Liver (tissue), 9 donors: ENCODE measurements around the gene KRT1. TPM values are rescaled to one million over a fixed set of nuclear protein-coding genes. Genes with fewer than 3 reads are reported as not detected.

ENCODE experiments used
- DNase-seq: peaks from one replicate; pipeline ENCODE4 v3.0.0-alpha.2; 2017; ENCODE audit warnings: low spot score
- H3K27ac ChIP-seq, 2 donors: one replicate each; pipeline ENCODE4 v1.7.0; 2013; ENCODE audit warnings: inconsistent platforms in 2 of 2, low read length in 2 of 2, control low read depth in 1 of 2, low read depth in 1 of 2, mild to moderate bottlenecking in 1 of 2
- H3K27me3 ChIP-seq, 4 donors: one replicate each; pipeline versions ENCODE4 v1.6.1 to v1.7.0; 2013; ENCODE audit warnings: low read length in 3 of 4, inconsistent platforms in 1 of 4, mild to moderate bottlenecking in 1 of 4, moderate library complexity in 1 of 4; ENCODE audit not compliant: control insufficient read depth in 4 of 4, insufficient read depth in 4 of 4
- H3K36me3 ChIP-seq, 4 donors: one replicate each; pipeline versions ENCODE4 v1.6.1 to v1.7.0; 2013; ENCODE audit warnings: low read length in 3 of 4, mild to moderate bottlenecking in 3 of 4, low read depth in 1 of 4, moderate library complexity in 1 of 4; ENCODE audit not compliant: control insufficient read depth in 4 of 4, insufficient read depth in 3 of 4
- H3K4me1 ChIP-seq, 4 donors: one replicate each; pipeline versions ENCODE4 v1.6.1 to v1.7.0; 2013; ENCODE audit warnings: low read length in 3 of 4, mild to moderate bottlenecking in 3 of 4, moderate library complexity in 1 of 4; ENCODE audit not compliant: control insufficient read depth in 4 of 4, insufficient read depth in 4 of 4
- H3K4me3 ChIP-seq, 3 donors: one replicate each; pipeline versions ENCODE4 v1.6.1 to v1.7.0; 2013; ENCODE audit warnings: low read length in 3 of 3, control low read depth in 1 of 3, low read depth in 1 of 3, mild to moderate bottlenecking in 1 of 3
- H3K9ac ChIP-seq, 2 donors: one replicate each; pipeline ENCODE4 v1.7.0; 2013; ENCODE audit warnings: low read length in 2 of 2, mild to moderate bottlenecking in 2 of 2, moderate library complexity in 2 of 2, control low read depth in 1 of 2, low read depth in 1 of 2
- H3K9me3 ChIP-seq, 4 donors: one replicate each; pipeline versions ENCODE4 v1.6.1 to v1.7.0; 2013; ENCODE audit warnings: low read length in 3 of 4; ENCODE audit not compliant: control insufficient read depth in 4 of 4
- EGR1 ChIP-seq, 2 donors: IDR thresholded peaks; 2 replicates each; pipeline ENCODE4 v1.6.1; 2016 to 2018; ENCODE audit warnings: antibody characterized with exemption in 2 of 2, low read depth in 2 of 2
- FOXA1 ChIP-seq: IDR thresholded peaks from 2 replicates; pipeline ENCODE4 v1.6.1; 2016; ENCODE audit warnings: antibody characterized with exemption
- FOXA2 ChIP-seq: IDR thresholded peaks from 2 replicates; pipeline ENCODE4 v1.6.1; 2016; ENCODE audit warnings: antibody characterized with exemption
- GABPA ChIP-seq, 2 donors: IDR thresholded peaks in 1 of 2; conservative IDR thresholded peaks in 1 of 2; 2 replicates each; pipeline ENCODE4 v1.6.1; 2016; ENCODE audit warnings: antibody characterized with exemption in 2 of 2, mild to moderate bottlenecking in 1 of 2, moderate library complexity in 1 of 2
- HNF4A ChIP-seq, 2 donors: conservative IDR thresholded peaks; 2 replicates each; pipeline ENCODE4 v1.6.1; 2016; ENCODE audit warnings: antibody characterized with exemption in 2 of 2, mild to moderate bottlenecking in 2 of 2
- HNF4G ChIP-seq: IDR thresholded peaks from 2 replicates; pipeline ENCODE4 v1.6.1; 2016; ENCODE audit warnings: antibody characterized with exemption
- JUND ChIP-seq, 2 donors: IDR thresholded peaks; 2 replicates each; pipeline ENCODE4 v1.6.1; 2016; ENCODE audit warnings: antibody characterized with exemption in 2 of 2
- NR2F2 ChIP-seq: IDR thresholded peaks from 2 replicates; pipeline ENCODE4 v1.6.1; 2016; ENCODE audit warnings: antibody characterized with exemption
- RAD21 ChIP-seq, 2 donors: IDR thresholded peaks; 2 replicates each; pipeline ENCODE4 v1.6.1; 2016; ENCODE audit warnings: antibody characterized with exemption in 2 of 2, mild to moderate bottlenecking in 2 of 2
- RXRA ChIP-seq, 2 donors: IDR thresholded peaks; 2 replicates each; pipeline ENCODE4 v1.6.1; 2017 to 2018; ENCODE audit warnings: antibody characterized with exemption in 2 of 2, mild to moderate bottlenecking in 1 of 2
- SP1 ChIP-seq: IDR thresholded peaks from 2 replicates; pipeline ENCODE4 v1.6.1; 2018; ENCODE audit warnings: antibody characterized with exemption, mild to moderate bottlenecking
- TAF1 ChIP-seq: conservative IDR thresholded peaks from 2 replicates; pipeline ENCODE4 v1.6.1; 2016; ENCODE audit warnings: antibody characterized with exemption, mild to moderate bottlenecking
- YY1 ChIP-seq: IDR thresholded peaks from 2 replicates; pipeline ENCODE4 v1.6.1; 2016; ENCODE audit warnings: antibody characterized with exemption, mild to moderate bottlenecking
- WGBS: extraction: QIAGEN DNeasy Blood & Tissue Kit; methylation state at CpG from one replicate; pipeline ENCODE4 v1.1.7; 2013; 5-methylcytosine and 5-hydroxymethylcytosine counted together
- polyA plus RNA-seq, 2 donors: library from polyadenylated mRNA; stranded (reverse) in 1 of 2; unstranded in 1 of 2; fragments of 200-250 nt in 1 of 2; fragments of >200 nt in 1 of 2; fragmentation: Nextera tagmentation in 1 of 2; extraction: Ambion mirVana in 1 of 2; gene quantifications; one replicate each; pipeline versions ENCODE4 v1.2.1 to v1.2.3, GENCODE V29; 2013 to 2015
- total RNA-seq, 2 donors: library from RNA; depleted of rRNA; stranded (reverse); fragments of >200 nt; gene quantifications; one replicate each; pipeline ENCODE4 v1.2.3, GENCODE V29; 2014
- TF ChIP-seq, protein P1 (sequence below): IDR thresholded peaks from 2 replicates; pipeline ENCODE4 v1.6.1; 2016; ENCODE audit warnings: antibody characterized with exemption
- TF ChIP-seq, protein P2 (sequence below): IDR thresholded peaks from 2 replicates; pipeline ENCODE4 v1.6.1; 2016; ENCODE audit warnings: antibody characterized with exemption
- TF ChIP-seq, protein P3 (sequence below): fragments of 150-350 bp; IDR thresholded peaks from 2 replicates; pipeline ENCODE4 v1.5.1; 2017; ENCODE audit warnings: improper control_type of control experiment, low read depth, low read length; ENCODE audit not compliant: missing input control
- donor health status: healthy.
- donor health status: healthy.
- donor health status: healthy.
- donor health status: healthy.
- donor health status: healthy.

KRT1 gene
- total and polyA plus RNA-seq, 4 donors, result 0.14 to 2.7 TPM; not detected in 2

DNA sequence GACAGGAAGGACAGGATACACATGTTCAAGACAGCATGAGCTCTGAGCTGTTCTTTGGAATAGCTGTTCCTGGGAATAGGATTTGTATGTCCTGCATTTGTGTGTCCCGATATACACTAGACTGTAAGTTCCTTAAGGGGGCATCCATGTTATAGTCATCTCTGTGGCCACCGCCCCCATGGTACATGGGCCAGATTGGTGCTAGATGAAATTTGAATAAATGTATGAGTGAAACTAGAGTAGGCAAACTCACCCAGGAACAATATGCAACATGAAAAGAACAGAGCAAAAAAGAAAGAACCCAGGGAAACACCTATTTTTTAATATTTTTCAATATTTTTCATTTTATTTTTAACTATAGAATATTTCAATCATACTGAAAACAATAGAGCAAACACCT lies 48.2 kb upstream of the KRT1 start:
- H3K4me3 ChIP-seq, result no peak overlapping the region
- no peaks in the 10 kb centered on the region for H3K36me3 ChIP-seq
- 88% methylated on average over 2 of the region's 2 CpGs for WGBS
- DNase-seq, result no peak
- TF ChIP-seq, protein P1, sequence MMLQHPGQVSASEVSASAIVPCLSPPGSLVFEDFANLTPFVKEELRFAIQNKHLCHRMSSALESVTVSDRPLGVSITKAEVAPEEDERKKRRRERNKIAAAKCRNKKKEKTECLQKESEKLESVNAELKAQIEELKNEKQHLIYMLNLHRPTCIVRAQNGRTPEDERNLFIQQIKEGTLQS, result no peak
- no peaks in the 10 kb centered on the region for H3K4me1 ChIP-seq
- H3K27me3 ChIP-seq, result no peaks in the 10 kb centered on the region
- no peaks in the 10 kb centered on the region for H3K9me3 ChIP-seq
- H3K9ac ChIP-seq, result no peak overlapping the region
- H3K27ac ChIP-seq, result no peak overlapping the region

DNA sequence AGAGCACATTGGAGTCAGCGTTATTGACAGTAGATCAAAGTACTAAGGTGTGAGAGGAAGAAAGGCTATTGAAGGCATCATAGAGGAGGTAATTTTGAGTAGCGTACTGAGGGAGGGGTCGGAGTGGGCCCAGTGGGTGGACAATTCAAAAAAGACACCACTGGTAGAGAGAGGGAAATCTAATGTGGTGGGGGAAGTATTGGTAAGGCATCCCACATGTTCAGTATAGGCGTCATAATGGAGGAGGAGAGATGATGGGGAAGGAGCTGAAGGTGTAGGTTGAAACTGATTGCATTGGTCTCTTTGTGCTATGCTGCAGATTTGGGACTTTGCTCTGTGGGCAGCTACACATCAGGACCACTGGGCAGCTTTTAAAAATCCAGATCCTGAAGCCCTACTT lies 46.8 kb upstream of the KRT1 start:
- no peaks in the 10 kb centered on the region for H3K4me1 ChIP-seq
- DNase-seq, result no peak
- no peaks in the 10 kb centered on the region for H3K27me3 ChIP-seq
- WGBS, result 68% methylated on average over 4 of the region's 4 CpGs
- H3K9me3 ChIP-seq, result no peaks in the 10 kb centered on the region
- no peak overlapping the region for H3K27ac ChIP-seq
- no peak overlapping the region for H3K4me3 ChIP-seq
- no peak for TF ChIP-seq RAD21 (IDR thresholded peaks at IDR 0.05)
- no peaks in the 10 kb centered on the region for H3K36me3 ChIP-seq
- H3K9ac ChIP-seq, result no peak overlapping the region

DNA sequence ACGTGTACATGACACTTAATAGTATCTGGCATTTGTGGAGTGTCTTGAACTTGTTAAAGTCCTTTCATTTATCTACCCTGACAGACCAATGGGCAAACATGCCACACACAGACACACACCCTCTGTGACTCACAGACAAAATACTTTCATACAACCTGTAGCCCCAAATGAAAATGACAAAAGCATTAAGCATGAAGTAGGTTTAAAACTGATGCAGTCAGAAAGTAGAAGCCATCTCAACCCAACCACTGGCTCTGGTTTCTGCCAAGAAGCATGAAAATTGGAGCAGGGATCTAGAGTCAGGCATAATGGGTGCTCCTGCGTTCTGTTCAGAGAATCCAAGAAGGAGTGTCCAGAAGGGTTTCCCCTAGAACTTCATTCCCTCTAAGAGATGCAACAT lies 46.2 kb upstream of the KRT1 start:
- TF ChIP-seq EGR1 (IDR thresholded peaks at IDR 0.05; ENCODE audit: low read depth in 2 of 2) (no peak), HNF4A (conservative IDR thresholded peaks at IDR 0.05) (no peak), RAD21 (IDR thresholded peaks at IDR 0.05) (no peak), HNF4G (no peak), SP1 (no peak), FOXA1 (no peak), GABPA (IDR thresholded peaks at IDR 0.05 in 1 of 2, conservative IDR thresholded peaks at IDR 0.05 in 1 of 2) (no peak)
- TF ChIP-seq, protein P1, result no peak
- H3K27me3 ChIP-seq, result no peaks in the 10 kb centered on the region
- DNase-seq, result no peak
- no peaks in the 10 kb centered on the region for H3K36me3 ChIP-seq
- H3K4me3 ChIP-seq, result no peak overlapping the region
- no peaks in the 10 kb centered on the region for H3K4me1 ChIP-seq
- H3K9ac ChIP-seq, result no peak overlapping the region
- no peak overlapping the region for H3K27ac ChIP-seq
- 58% methylated on average over 2 of the region's 2 CpGs for WGBS
- no peaks in the 10 kb centered on the region for H3K9me3 ChIP-seq

DNA sequence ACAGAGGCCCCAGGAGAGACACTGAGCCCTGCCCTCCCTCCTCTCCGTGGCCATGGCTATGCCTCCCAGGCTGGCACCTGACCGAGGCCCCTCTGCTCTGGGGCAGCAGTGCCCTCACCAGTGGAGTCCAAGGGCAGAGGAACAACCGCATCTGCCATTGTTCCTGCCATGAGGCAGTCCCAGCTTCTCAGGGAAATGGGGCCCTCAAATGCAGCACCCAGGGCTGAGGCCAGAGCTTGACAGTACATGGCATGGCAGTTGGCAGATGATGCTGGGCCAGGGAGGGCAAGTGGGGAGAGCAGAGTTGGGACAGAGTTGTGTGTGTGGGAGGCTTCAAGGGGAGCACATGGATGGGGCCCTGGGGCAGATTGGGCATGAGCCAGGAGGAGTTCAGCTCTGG lies 44.2 kb upstream of the KRT1 start:
- Histone ChIP-seq H3K4me1 (no peaks in the 10 kb centered on the region), H3K27me3 (no peaks in the 10 kb centered on the region), H3K4me3 (no peak overlapping the region), H3K36me3 (no peaks in the 10 kb centered on the region), H3K9me3 (no peaks in the 10 kb centered on the region), H3K9ac (no peak overlapping the region), H3K27ac (no peak overlapping the region)
- TF ChIP-seq JUND (IDR thresholded peaks at IDR 0.05) (no peak), RXRA (IDR thresholded peaks at IDR 0.05) (no peak), YY1 (no peak), TAF1 (no peak), NR2F2 (no peak), FOXA1 (no peak), FOXA2 (no peak), SP1 (no peak)
- TF ChIP-seq, protein P1, result no peak
- TF ChIP-seq, protein P2, sequence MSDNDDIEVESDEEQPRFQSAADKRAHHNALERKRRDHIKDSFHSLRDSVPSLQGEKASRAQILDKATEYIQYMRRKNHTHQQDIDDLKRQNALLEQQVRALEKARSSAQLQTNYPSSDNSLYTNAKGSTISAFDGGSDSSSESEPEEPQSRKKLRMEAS, result no peak
- TF ChIP-seq, protein P3, sequence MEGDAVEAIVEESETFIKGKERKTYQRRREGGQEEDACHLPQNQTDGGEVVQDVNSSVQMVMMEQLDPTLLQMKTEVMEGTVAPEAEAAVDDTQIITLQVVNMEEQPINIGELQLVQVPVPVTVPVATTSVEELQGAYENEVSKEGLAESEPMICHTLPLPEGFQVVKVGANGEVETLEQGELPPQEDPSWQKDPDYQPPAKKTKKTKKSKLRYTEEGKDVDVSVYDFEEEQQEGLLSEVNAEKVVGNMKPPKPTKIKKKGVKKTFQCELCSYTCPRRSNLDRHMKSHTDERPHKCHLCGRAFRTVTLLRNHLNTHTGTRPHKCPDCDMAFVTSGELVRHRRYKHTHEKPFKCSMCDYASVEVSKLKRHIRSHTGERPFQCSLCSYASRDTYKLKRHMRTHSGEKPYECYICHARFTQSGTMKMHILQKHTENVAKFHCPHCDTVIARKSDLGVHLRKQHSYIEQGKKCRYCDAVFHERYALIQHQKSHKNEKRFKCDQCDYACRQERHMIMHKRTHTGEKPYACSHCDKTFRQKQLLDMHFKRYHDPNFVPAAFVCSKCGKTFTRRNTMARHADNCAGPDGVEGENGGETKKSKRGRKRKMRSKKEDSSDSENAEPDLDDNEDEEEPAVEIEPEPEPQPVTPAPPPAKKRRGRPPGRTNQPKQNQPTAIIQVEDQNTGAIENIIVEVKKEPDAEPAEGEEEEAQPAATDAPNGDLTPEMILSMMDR, result no peak
- WGBS, result 87% methylated on average over 3 of the region's 3 CpGs
- DNase-seq, result no peak
